ENCODE measurements around the gene DENND2A.
"Not testable (repeated sequence)": the region's sequence is repeated elsewhere in the genome, so short reads cannot be mapped to it uniquely, and the experiment has no call there.

- TF ChIP-seq, protein P1, sequence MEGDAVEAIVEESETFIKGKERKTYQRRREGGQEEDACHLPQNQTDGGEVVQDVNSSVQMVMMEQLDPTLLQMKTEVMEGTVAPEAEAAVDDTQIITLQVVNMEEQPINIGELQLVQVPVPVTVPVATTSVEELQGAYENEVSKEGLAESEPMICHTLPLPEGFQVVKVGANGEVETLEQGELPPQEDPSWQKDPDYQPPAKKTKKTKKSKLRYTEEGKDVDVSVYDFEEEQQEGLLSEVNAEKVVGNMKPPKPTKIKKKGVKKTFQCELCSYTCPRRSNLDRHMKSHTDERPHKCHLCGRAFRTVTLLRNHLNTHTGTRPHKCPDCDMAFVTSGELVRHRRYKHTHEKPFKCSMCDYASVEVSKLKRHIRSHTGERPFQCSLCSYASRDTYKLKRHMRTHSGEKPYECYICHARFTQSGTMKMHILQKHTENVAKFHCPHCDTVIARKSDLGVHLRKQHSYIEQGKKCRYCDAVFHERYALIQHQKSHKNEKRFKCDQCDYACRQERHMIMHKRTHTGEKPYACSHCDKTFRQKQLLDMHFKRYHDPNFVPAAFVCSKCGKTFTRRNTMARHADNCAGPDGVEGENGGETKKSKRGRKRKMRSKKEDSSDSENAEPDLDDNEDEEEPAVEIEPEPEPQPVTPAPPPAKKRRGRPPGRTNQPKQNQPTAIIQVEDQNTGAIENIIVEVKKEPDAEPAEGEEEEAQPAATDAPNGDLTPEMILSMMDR (conservative IDR thresholded peaks at IDR 0.05 in 1 of 2, IDR thresholded peaks at IDR 0.05 in 1 of 2; ENCODE audit: extremely low read depth in 1 of 2, insufficient read depth in 1 of 2, low read depth in 1 of 2, low read length in 2 of 2): not testable (repeated sequence)
- TF ChIP-seq EZH2 (IDR thresholded peaks at IDR 0.05; ENCODE audit: borderline replicate concordance, low read length): not testable (repeated sequence)
Observed at GRCh38 chr7:140507556-140507955, 133.1 kb downstream of the DENND2A start.

Measured in mammary epithelial cell (primary cell).